Measurements from ENCODE around the gene EML1.

Gene EML1

GRCh38 chr14:99989032-99989431, 195.8 kb downstream of the EML1 start:
- H3K4me3 ChIP-seq (ENCODE audit: low read length) = no peak overlapping the region
- H3K9ac ChIP-seq (ENCODE audit: low read depth, low read length) = no peak overlapping the region
- H3K36me3 ChIP-seq (ENCODE audit: insufficient read depth, low read length) = peaks cover 5% of the 10 kb centered on the region; the same call in 1 of the 2 replicates
- peaks cover 5% of the 10 kb centered on the region; the same call in 1 of the 2 replicates for H3K9me3 ChIP-seq (ENCODE audit: insufficient read depth, low read depth, low read length)
- H3K27ac ChIP-seq (ENCODE audit: low read depth, low read length) = no peak overlapping the region
- no peaks in the 10 kb centered on the region for H3K27me3 ChIP-seq (ENCODE audit: insufficient read depth, low read length)
- H3K4me1 ChIP-seq (ENCODE audit: insufficient read depth, low read length) = no peaks in the 10 kb centered on the region
- 85% methylated on average over 3 of the region's 3 CpGs for WGBS

GRCh38 chr14:99990268-99991170, 197.3 kb downstream of the EML1 start:
- Histone ChIP-seq H3K27ac (ENCODE audit: low read depth, low read length) (no peak overlapping the region), H3K36me3 (ENCODE audit: insufficient read depth, low read length) (peaks cover 5% of the 10 kb centered on the region; the same call in 1 of the 2 replicates), H3K27me3 (ENCODE audit: insufficient read depth, low read length) (no peaks in the 10 kb centered on the region), H3K4me1 (ENCODE audit: insufficient read depth, low read length) (0 out of 2 replicates have a peak, but pooled peaks cover under 1% of the 10 kb centered on the region), H3K9ac (ENCODE audit: low read depth, low read length) (no peak overlapping the region), H3K4me3 (ENCODE audit: low read length) (no peak overlapping the region), H3K9me3 (ENCODE audit: insufficient read depth, low read depth, low read length) (peaks cover 5% of the 10 kb centered on the region; the same call in 1 of the 2 replicates)
- 94% methylated on average over 6 of the region's 7 CpGs for WGBS

DNA sequence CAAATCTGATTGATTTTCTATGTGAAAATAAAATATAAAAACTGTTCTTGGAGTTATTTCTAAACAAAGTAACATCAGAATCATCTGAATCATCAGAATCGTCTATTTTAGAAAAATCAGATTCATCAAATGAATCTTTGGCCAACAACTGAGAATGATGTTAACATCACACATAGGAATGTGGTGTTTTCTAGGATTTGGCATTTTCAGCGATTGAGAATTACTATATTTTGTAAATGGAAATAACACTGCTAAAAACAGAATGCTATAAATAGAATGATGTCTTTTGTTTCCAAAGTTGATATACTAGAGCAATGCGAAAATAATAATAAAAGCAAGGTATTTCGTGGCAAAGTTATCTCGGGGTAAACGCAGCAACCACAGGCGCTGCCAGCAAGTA, 198.1 kb downstream of the EML1 start:
- Histone ChIP-seq H3K9ac (ENCODE audit: low read depth, low read length) (no peak overlapping the region), H3K4me1 (ENCODE audit: insufficient read depth, low read length) (0 out of 2 replicates have a peak, but pooled peaks cover 2% of the 10 kb centered on the region), H3K9me3 (ENCODE audit: insufficient read depth, low read depth, low read length) (peaks cover 3% of the 10 kb centered on the region; the same call in 1 of the 2 replicates), H3K36me3 (ENCODE audit: insufficient read depth, low read length) (peaks cover 3% of the 10 kb centered on the region; the same call in 1 of the 2 replicates), H3K27ac (ENCODE audit: low read depth, low read length) (no peak overlapping the region), H3K4me3 (ENCODE audit: low read length) (no peak overlapping the region), H3K27me3 (ENCODE audit: insufficient read depth, low read length) (no peaks in the 10 kb centered on the region)
- WGBS = 94% methylated on average over 6 of the region's 7 CpGs
